GM12873 (cell line): ENCODE data around the gene SUPT16H.

Experiments
- TF ChIP-seq, protein P1 (sequence below): IDR thresholded peaks from 2 replicates; pipeline ENCODE4 v1.5.1; 2012; ENCODE audit warnings: low read depth, mild to moderate bottlenecking, moderate library complexity, low read length, control low read depth; ENCODE audit not compliant: insufficient read depth; ENCODE audit errors: missing control alignments

The SUPT16H gene

DNA sequence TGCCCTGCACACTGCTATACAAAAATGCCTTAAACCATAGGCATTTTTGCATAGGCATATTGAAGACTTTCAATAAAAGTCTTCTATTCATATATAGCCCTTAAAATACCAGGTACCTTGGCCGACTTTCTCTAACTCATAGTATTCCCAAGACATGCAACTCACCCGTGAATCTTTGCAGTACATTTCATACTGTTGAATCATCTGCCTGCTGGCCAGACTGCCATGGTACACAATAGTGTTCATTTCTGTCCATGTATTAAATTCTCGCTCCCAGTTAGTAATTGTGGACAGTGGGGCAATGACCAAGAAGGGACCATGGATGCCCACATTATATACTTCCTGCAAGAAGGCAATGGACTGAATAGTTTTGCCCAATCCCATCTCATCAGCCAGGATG, 24.3 kb upstream of the SUPT16H start:
- TF ChIP-seq, protein P1, sequence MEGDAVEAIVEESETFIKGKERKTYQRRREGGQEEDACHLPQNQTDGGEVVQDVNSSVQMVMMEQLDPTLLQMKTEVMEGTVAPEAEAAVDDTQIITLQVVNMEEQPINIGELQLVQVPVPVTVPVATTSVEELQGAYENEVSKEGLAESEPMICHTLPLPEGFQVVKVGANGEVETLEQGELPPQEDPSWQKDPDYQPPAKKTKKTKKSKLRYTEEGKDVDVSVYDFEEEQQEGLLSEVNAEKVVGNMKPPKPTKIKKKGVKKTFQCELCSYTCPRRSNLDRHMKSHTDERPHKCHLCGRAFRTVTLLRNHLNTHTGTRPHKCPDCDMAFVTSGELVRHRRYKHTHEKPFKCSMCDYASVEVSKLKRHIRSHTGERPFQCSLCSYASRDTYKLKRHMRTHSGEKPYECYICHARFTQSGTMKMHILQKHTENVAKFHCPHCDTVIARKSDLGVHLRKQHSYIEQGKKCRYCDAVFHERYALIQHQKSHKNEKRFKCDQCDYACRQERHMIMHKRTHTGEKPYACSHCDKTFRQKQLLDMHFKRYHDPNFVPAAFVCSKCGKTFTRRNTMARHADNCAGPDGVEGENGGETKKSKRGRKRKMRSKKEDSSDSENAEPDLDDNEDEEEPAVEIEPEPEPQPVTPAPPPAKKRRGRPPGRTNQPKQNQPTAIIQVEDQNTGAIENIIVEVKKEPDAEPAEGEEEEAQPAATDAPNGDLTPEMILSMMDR: no peak

DNA sequence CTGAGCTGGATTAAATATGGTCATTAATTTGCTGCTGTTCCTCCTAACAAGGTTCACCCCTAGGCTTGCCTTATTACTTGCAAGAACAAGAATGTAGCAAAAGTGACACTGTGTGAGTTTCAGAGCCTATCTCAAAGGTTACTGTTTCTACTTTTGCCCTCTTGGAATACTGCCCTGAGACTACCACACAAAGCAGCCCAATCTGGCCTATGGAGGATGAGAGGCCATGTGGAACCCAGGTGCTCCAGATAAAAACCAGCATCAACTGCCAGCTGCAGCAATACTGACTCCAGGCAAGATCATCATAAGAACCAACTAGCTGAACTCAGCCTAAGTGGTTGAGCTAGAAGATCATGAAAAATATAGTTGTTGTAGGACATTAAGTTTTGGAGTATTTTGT, 22.4 kb upstream of the SUPT16H start:
- TF ChIP-seq, protein P1: no peak

GRCh38 chr14:21405097-21405496, 21.3 kb upstream of the SUPT16H start:
- TF ChIP-seq, protein P1: no peak

- TF ChIP-seq, protein P1: no peak
These were observed 15.6 kb upstream of the SUPT16H start for GRCh38 chr14:21399311-21399870.

GRCh38 chr14:21398901-21399300, 15.1 kb upstream of the SUPT16H start:
- TF ChIP-seq, protein P1: no peak

GRCh38 chr14:21395450-21395849, 11.6 kb upstream of the SUPT16H start:
- TF ChIP-seq, protein P1: no peak

GRCh38 chr14:21385188-21385904, 1.5 kb upstream of the SUPT16H start:
- TF ChIP-seq, protein P1: no peak
